Measurements from ENCODE around the gene GLRX3.

DNA sequence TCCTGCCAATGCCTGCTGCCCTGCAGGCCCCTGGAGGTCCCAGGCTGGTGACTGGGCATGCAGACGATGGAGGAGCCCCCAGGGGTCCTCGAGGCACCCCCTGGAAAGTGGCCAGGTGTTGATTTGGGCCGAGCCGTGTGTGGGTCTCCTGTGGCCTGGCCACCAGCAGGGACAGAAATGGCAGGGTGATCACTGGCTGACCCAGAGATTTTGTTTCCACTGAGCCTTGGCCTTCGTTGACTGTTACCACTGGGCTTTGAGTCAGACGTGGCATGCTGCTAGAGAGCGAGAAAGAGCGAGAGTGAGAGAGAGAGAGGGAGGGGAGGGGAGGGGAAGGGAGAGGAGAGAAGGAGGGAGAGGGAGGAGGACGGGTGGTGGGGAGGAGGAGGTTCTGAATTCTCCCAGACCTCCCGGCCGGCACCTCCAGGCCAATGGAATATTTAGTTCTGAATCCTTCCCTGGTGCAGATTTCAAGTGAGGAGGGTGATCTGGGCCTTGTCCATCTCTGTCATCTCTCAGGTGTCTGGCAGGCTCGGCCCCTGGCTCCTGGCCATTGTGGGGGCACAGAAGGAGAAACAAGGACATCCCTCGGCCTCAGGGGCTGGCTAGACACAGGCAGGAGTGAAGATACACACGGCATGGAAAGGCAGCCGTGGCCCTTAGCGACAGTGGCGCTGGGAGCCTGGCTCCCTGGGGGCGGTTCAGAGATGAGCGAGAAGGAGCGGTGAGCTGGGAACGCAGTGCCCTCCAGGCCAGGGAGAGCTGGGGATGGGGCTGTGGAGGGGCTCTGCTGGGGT lies 58.2 kb downstream of the GLRX3 start:
- TF ChIP-seq, protein P1, sequence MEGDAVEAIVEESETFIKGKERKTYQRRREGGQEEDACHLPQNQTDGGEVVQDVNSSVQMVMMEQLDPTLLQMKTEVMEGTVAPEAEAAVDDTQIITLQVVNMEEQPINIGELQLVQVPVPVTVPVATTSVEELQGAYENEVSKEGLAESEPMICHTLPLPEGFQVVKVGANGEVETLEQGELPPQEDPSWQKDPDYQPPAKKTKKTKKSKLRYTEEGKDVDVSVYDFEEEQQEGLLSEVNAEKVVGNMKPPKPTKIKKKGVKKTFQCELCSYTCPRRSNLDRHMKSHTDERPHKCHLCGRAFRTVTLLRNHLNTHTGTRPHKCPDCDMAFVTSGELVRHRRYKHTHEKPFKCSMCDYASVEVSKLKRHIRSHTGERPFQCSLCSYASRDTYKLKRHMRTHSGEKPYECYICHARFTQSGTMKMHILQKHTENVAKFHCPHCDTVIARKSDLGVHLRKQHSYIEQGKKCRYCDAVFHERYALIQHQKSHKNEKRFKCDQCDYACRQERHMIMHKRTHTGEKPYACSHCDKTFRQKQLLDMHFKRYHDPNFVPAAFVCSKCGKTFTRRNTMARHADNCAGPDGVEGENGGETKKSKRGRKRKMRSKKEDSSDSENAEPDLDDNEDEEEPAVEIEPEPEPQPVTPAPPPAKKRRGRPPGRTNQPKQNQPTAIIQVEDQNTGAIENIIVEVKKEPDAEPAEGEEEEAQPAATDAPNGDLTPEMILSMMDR (IDR thresholded peaks at IDR 0.05; ENCODE audit: low read length): no peak
- no peak for TF ChIP-seq EZH2 (IDR thresholded peaks at IDR 0.05; ENCODE audit: borderline replicate concordance, low read length)

All from OCI-LY1 (cell line).